NCI-H82 treated with DMSO at 0.1 percent for 48 hours (cell line): ENCODE measurements around the gene KYAT1.
A peak's percentile ranks its signal among the peaks of the same experiment; 100 is the strongest.
"Not testable (repeated sequence)": the region's sequence is repeated elsewhere in the genome, so short reads cannot be mapped to it uniquely, and the experiment has no call there.

Source experiments
- DNase-seq: peaks from one replicate; lab custom pipeline; 2025; ENCODE audit not compliant: unreplicated experiment; lab: John Stamatoyannopoulos, UW

Gene KYAT1

GRCh38 chr9:128886211-128886891 is 4.6 kb upstream of the KYAT1 start:
- DNase-seq, result no peak

GRCh38 chr9:128885798-128886197 is 4.0 kb upstream of the KYAT1 start:
- no peak for DNase-seq

- DNase-seq, result no peak
Observed at GRCh38 chr9:128885376-128885775, 3.6 kb upstream of the KYAT1 start.

- DNase-seq, result no peak
Observed at GRCh38 chr9:128884164-128884563, 2.4 kb upstream of the KYAT1 start.

GRCh38 chr9:128882677-128883603 is 1.2 kb upstream of the KYAT1 start:
- DNase-seq, result no peak

- DNase-seq, result no peak
Observed at GRCh38 chr9:128877852-128878251, 3.9 kb downstream of the KYAT1 start.

GRCh38 chr9:128870941-128871265 is 10.8 kb downstream of the KYAT1 start:
- DNase-seq, result not testable (repeated sequence)

- no peak for DNase-seq
Observed at GRCh38 chr9:128870128-128870940, 11.4 kb downstream of the KYAT1 start.

GRCh38 chr9:128863647-128864046 is 18.1 kb downstream of the KYAT1 start:
- peak; percentile 32 for DNase-seq

GRCh38 chr9:128862401-128862851 is 19.3 kb downstream of the KYAT1 start:
- no peak for DNase-seq

GRCh38 chr9:128861501-128861900 is 20.2 kb downstream of the KYAT1 start:
- no peak for DNase-seq

- DNase-seq, result no peak
Observed at GRCh38 chr9:128860937-128861336, 20.8 kb downstream of the KYAT1 start.

GRCh38 chr9:128858476-128858875 is 23.3 kb downstream of the KYAT1 start:
- DNase-seq, result not testable (repeated sequence)

- not testable (repeated sequence) for DNase-seq
Observed at GRCh38 chr9:128854454-128854853, 27.3 kb downstream of the KYAT1 start.

GRCh38 chr9:128852646-128853045 is 29.1 kb downstream of the KYAT1 start:
- DNase-seq, result not testable (repeated sequence)

- DNase-seq, result peak; percentile 14
Observed at GRCh38 chr9:128851779-128852600, 29.8 kb downstream of the KYAT1 start.

- DNase-seq, result not testable (repeated sequence)
Observed at GRCh38 chr9:128851024-128851423, 30.7 kb downstream of the KYAT1 start.

GRCh38 chr9:128847803-128848202 is 33.9 kb downstream of the KYAT1 start:
- no peak for DNase-seq

GRCh38 chr9:128846680-128847030 is 35.1 kb downstream of the KYAT1 start:
- no peak for DNase-seq

- DNase-seq, result no peak
Observed at GRCh38 chr9:128845186-128845931, 36.4 kb downstream of the KYAT1 start.
